SK-N-MC (cell line): ENCODE data around the gene DBP.

Source experiments
- EZH2 ChIP-seq: fragments of 200-600 bp; sonication (generic); IDR thresholded peaks from one replicate; pipeline ENCODE4 v1.6.1; 2017; ENCODE audit warnings: antibody characterized with exemption
- FOXP2 ChIP-seq: optimal IDR thresholded peaks from 2 replicates; pipeline ENCODE3; 2011; ENCODE audit warnings: mild to moderate bottlenecking, moderate library complexity; ENCODE audit not compliant: insufficient read depth; ENCODE audit errors: extremely low read length, control extremely low read depth
- POLR2AphosphoS5 ChIP-seq: IDR thresholded peaks from 2 replicates; pipeline ENCODE4 v1.6.1; 2012; ENCODE audit warnings: mild to moderate bottlenecking, low read depth, low read length, borderline replicate concordance

DNA sequence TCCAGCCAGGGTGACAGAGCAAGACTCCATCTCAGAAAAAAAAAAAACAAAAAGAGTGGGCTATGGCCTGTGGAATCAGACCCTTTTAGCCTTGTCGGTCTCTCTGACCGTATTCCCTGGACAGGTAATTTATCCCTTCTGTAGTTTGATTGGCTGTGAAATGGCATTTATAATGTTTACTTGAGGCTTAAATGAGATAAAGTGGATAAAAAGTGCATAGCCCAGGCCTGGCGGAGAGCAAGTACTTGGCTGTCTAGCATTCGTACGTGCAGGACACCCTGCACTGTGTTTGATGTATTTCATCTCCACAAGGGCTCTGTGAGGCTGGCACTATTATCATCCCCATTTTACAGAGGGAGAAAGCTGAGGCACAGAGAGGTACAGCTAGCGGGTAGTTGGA lies 28.6 kb upstream of the DBP start:
- TF ChIP-seq EZH2 (no peak), POLR2AphosphoS5 (no peak), FOXP2 (no peak)
